Measurements from ENCODE around the gene SLC44A3. TPM values are rescaled to one million over a fixed set of nuclear protein-coding genes. Genes with fewer than 3 reads are reported as not detected.

SLC44A3 gene
- polyA plus RNA-seq, 2 of the 4 experiments (the other 2 are of a cell fraction) = 1.9 to 5.4 TPM

DNA sequence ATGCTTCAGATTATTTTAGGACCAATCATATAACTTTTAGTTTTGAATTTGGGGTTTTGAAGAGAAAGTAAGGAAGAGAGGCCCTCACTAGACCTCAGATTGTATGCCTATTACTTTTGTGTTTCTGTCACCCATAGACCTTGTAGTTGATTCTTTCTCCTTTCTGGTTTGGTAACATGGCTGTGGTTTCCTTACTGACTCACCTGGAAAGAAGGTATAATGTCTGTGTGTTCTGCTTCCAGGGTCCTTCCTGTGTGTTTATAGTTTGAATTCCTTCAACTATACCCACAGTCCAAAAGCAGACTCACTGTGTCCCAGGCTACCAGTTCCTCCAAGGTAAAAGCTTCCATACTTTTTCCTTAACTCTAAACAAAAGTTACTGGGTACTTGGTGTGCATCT lies 8.1 kb downstream of the SLC44A3 start (continued):
- TF ChIP-seq, protein P1, sequence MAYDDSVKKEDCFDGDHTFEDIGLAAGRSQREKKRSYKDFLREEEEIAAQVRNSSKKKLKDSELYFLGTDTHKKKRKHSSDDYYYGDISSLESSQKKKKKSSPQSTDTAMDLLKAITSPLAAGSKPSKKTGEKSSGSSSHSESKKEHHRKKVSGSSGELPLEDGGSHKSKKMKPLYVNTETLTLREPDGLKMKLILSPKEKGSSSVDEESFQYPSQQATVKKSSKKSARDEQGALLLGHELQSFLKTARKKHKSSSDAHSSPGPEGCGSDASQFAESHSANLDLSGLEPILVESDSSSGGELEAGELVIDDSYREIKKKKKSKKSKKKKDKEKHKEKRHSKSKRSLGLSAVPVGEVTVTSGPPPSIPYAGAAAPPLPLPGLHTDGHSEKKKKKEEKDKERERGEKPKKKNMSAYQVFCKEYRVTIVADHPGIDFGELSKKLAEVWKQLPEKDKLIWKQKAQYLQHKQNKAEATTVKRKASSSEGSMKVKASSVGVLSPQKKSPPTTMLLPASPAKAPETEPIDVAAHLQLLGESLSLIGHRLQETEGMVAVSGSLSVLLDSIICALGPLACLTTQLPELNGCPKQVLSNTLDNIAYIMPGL (CRISPR knock-in tag; IDR thresholded peaks at IDR 0.05; ENCODE audit: borderline replicate concordance) = no peak
- TF ChIP-seq RCOR1 (IDR thresholded peaks at IDR 0.05; ENCODE audit: low read depth, low read length) = no peak
- no peak for TF ChIP-seq TFCP2L1 (CRISPR knock-in tag; IDR thresholded peaks at IDR 0.05)
- TF ChIP-seq ZNF302 (CRISPR knock-in tag; IDR thresholded peaks at IDR 0.05) = no peak

DNA sequence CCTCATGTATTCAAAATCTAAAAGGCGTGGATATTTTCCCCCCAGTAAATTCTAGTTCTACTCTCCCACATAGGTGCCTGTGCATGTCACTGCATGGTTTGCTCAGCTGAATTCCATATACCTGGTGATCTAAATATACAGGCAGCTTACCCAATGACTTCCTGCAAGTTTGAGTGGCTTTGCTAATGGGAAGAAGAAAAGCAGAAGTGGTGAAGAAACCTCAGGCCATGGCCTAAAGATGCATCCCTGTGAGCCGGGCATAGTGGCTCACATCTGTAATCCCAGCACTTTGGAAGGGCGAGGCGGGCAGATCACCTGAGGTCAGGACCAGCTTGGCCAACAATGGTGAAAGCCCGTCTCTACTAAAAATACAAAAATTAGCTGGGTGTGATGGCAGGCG lies 11.5 kb downstream of the SLC44A3 start:
- POLR2A ChIA-PET = no interaction called here
- FAIRE-seq (no peak), DNase-seq (ENCODE audit: low read depth in 1 of 2, low spot score in 1 of 2) (no peak), ATAC-seq (no peak)
- 90% methylated on average over 6 of the region's 6 CpGs for WGBS (ENCODE audit: missing lambda C conversion rate)
- Histone ChIP-seq H3K4me3 (no peak overlapping the region), H3K9me3 (no peaks in the 10 kb centered on the region), H3K27ac (no peak overlapping the region), H3K4me2 (no peak overlapping the region), H3K4me1 (no peaks in the 10 kb centered on the region)
- TF ChIP-seq MAFK (IDR thresholded peaks at IDR 0.05; ENCODE audit: partially characterized antibody) = no peak
- TF ChIP-seq CHD4 (IDR thresholded peaks at IDR 0.05; ENCODE audit: borderline replicate concordance) = no peak
- TF ChIP-seq KDM5A (IDR thresholded peaks at IDR 0.05) = no peak
- TF ChIP-seq, protein P2, sequence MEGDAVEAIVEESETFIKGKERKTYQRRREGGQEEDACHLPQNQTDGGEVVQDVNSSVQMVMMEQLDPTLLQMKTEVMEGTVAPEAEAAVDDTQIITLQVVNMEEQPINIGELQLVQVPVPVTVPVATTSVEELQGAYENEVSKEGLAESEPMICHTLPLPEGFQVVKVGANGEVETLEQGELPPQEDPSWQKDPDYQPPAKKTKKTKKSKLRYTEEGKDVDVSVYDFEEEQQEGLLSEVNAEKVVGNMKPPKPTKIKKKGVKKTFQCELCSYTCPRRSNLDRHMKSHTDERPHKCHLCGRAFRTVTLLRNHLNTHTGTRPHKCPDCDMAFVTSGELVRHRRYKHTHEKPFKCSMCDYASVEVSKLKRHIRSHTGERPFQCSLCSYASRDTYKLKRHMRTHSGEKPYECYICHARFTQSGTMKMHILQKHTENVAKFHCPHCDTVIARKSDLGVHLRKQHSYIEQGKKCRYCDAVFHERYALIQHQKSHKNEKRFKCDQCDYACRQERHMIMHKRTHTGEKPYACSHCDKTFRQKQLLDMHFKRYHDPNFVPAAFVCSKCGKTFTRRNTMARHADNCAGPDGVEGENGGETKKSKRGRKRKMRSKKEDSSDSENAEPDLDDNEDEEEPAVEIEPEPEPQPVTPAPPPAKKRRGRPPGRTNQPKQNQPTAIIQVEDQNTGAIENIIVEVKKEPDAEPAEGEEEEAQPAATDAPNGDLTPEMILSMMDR (IDR thresholded peaks at IDR 0.05) = no peak
- TF ChIP-seq FOSL2 (IDR thresholded peaks at IDR 0.05) = no peak
- no peak for TF ChIP-seq FOSL2 (CRISPR knock-in tag; IDR thresholded peaks at IDR 0.05)
- no peak for TF ChIP-seq ZC3H11A (IDR thresholded peaks at IDR 0.05)
- no peak for TF ChIP-seq ZFP36 (IDR thresholded peaks at IDR 0.05; ENCODE audit: borderline replicate concordance, partially characterized antibody)
- no peak for TF ChIP-seq RFX5 (IDR thresholded peaks at IDR 0.05)
- TF ChIP-seq, protein P3, sequence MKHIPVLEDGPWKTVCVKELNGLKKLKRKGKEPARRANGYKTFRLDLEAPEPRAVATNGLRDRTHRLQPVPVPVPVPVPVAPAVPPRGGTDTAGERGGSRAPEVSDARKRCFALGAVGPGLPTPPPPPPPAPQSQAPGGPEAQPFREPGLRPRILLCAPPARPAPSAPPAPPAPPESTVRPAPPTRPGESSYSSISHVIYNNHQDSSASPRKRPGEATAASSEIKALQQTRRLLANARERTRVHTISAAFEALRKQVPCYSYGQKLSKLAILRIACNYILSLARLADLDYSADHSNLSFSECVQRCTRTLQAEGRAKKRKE (CRISPR knock-in tag; IDR thresholded peaks at IDR 0.05; ENCODE audit: low read depth) = no peak
- TF ChIP-seq, protein P4, sequence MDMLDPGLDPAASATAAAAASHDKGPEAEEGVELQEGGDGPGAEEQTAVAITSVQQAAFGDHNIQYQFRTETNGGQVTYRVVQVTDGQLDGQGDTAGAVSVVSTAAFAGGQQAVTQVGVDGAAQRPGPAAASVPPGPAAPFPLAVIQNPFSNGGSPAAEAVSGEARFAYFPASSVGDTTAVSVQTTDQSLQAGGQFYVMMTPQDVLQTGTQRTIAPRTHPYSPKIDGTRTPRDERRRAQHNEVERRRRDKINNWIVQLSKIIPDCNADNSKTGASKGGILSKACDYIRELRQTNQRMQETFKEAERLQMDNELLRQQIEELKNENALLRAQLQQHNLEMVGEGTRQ (IDR thresholded peaks at IDR 0.05) = no peak
- TF ChIP-seq RNF2 (IDR thresholded peaks at IDR 0.05; ENCODE audit: borderline replicate concordance, low read depth) = no peak
- TF ChIP-seq PHF8 (IDR thresholded peaks at IDR 0.05; ENCODE audit: borderline replicate concordance, low read depth) = no peak
- TF ChIP-seq NPAS2 (CRISPR knock-in tag; IDR thresholded peaks at IDR 0.05; ENCODE audit: borderline replicate concordance) = no peak
- no peak for TF ChIP-seq EP300 (IDR thresholded peaks at IDR 0.05)
- TF ChIP-seq ZNF302 (CRISPR knock-in tag; IDR thresholded peaks at IDR 0.05) = no peak
- TF ChIP-seq, protein P5, sequence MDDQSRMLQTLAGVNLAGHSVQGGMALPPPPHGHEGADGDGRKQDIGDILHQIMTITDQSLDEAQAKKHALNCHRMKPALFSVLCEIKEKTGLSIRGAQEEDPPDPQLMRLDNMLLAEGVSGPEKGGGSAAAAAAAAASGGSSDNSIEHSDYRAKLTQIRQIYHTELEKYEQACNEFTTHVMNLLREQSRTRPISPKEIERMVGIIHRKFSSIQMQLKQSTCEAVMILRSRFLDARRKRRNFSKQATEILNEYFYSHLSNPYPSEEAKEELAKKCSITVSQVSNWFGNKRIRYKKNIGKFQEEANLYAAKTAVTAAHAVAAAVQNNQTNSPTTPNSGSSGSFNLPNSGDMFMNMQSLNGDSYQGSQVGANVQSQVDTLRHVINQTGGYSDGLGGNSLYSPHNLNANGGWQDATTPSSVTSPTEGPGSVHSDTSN (IDR thresholded peaks at IDR 0.05) = no peak
- TF ChIP-seq EHF (CRISPR knock-in tag; IDR thresholded peaks at IDR 0.05) = no peak
- TF ChIP-seq MAZ (IDR thresholded peaks at IDR 0.05; ENCODE audit: borderline replicate concordance, low read depth, low read length) = no peak
- TF ChIP-seq RAD21 (conservative IDR thresholded peaks at IDR 0.05 in 1 of 2, IDR thresholded peaks at IDR 0.05 in 1 of 2) = no peak
- TF ChIP-seq, protein P6, sequence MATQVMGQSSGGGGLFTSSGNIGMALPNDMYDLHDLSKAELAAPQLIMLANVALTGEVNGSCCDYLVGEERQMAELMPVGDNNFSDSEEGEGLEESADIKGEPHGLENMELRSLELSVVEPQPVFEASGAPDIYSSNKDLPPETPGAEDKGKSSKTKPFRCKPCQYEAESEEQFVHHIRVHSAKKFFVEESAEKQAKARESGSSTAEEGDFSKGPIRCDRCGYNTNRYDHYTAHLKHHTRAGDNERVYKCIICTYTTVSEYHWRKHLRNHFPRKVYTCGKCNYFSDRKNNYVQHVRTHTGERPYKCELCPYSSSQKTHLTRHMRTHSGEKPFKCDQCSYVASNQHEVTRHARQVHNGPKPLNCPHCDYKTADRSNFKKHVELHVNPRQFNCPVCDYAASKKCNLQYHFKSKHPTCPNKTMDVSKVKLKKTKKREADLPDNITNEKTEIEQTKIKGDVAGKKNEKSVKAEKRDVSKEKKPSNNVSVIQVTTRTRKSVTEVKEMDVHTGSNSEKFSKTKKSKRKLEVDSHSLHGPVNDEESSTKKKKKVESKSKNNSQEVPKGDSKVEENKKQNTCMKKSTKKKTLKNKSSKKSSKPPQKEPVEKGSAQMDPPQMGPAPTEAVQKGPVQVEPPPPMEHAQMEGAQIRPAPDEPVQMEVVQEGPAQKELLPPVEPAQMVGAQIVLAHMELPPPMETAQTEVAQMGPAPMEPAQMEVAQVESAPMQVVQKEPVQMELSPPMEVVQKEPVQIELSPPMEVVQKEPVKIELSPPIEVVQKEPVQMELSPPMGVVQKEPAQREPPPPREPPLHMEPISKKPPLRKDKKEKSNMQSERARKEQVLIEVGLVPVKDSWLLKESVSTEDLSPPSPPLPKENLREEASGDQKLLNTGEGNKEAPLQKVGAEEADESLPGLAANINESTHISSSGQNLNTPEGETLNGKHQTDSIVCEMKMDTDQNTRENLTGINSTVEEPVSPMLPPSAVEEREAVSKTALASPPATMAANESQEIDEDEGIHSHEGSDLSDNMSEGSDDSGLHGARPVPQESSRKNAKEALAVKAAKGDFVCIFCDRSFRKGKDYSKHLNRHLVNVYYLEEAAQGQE (IDR thresholded peaks at IDR 0.05) = no peak
- CTCF ChIA-PET = interaction anchor here (2.1 kb wide), 1 partner anchor 23 kb away, joined by 8 read pairs; no protein-coding TSS in a partner anchor
